K562 (cell line): ENCODE data around the gene GEMIN4. TPM values are rescaled to one million over a fixed set of nuclear protein-coding genes. Genes with fewer than 3 reads are reported as not detected.

Experiments used
- ATF7 ChIP-seq: fragments of 450-650 bp; IDR thresholded peaks from 2 replicates; pipeline ENCODE4 v1.7.1; 2014; ENCODE audit warnings: mild to moderate bottlenecking, moderate library complexity
- CHD2 ChIP-seq: IDR thresholded peaks from 2 replicates; pipeline ENCODE4 v1.6.1; 2011; ENCODE audit warnings: low read depth, low read length
- CREB1 ChIP-seq, 2 experiments: sonication (generic) in 1 of 2; formaldehyde crosslinking in 1 of 2; IDR thresholded peaks; 2 replicates each; pipeline versions ENCODE4 v1.6.1 to v1.8.0; 2012 to 2022; ENCODE audit warnings: inconsistent platforms in 1 of 2, mild to moderate bottlenecking in 1 of 2, missing genetic modification reagents in 1 of 2, moderate library complexity in 1 of 2
- E2F5 ChIP-seq: sonication (generic); formaldehyde crosslinking; IDR thresholded peaks from 2 replicates; pipeline ENCODE4 v1.8.0; 2022; ENCODE audit warnings: mild to moderate bottlenecking, missing genetic modification reagents
- E2F6 ChIP-seq, 2 experiments: IDR thresholded peaks; 2 replicates each; pipeline ENCODE4 v1.6.1; 2011; ENCODE audit warnings: borderline replicate concordance in 1 of 2, control low read depth in 1 of 2, low read depth in 1 of 2, low read length in 1 of 2, mild to moderate bottlenecking in 1 of 2, mixed read lengths in 1 of 2, moderate library complexity in 1 of 2; ENCODE audit not compliant: insufficient read depth in 1 of 2, insufficient read length in 1 of 2, poor library complexity in 1 of 2, severe bottlenecking in 1 of 2; ENCODE audit errors: extremely low read depth in 1 of 2
- EP400 ChIP-seq: fragments of 450-650 bp; IDR thresholded peaks from 2 replicates; pipeline ENCODE4 v1.6.1; 2017; ENCODE audit warnings: antibody characterized with exemption, mild to moderate bottlenecking, moderate library complexity
- FOXA3 ChIP-seq, 2 experiments: fragments of 450-650 bp in 1 of 2; sonication (generic) in 1 of 2; formaldehyde crosslinking; IDR thresholded peaks in 1 of 2; conservative IDR thresholded peaks in 1 of 2; 2 replicates each; pipeline versions ENCODE4 v1.4.0 to v1.8.0; 2020 to 2022; ENCODE audit warnings: mild to moderate bottlenecking in 2 of 2, missing genetic modification reagents in 1 of 2
- POLR2G ChIP-seq: fragments of 200-400 bp; formaldehyde crosslinking; IDR thresholded peaks from 2 replicates; pipeline ENCODE4 v1.6.1; 2017; ENCODE audit warnings: low read depth, mild to moderate bottlenecking, antibody characterized with exemption, low read length, moderate library complexity
- SMARCA5 ChIP-seq: fragments of 450-650 bp; IDR thresholded peaks from 2 replicates; pipeline ENCODE4 v1.6.1; 2016
- SP2 ChIP-seq: IDR thresholded peaks from 2 replicates; pipeline ENCODE4 v1.6.1; 2011; ENCODE audit warnings: mild to moderate bottlenecking, low read depth, low read length, moderate library complexity; ENCODE audit not compliant: poor library complexity, severe bottlenecking; ENCODE audit errors: extremely low read depth
- TAF1 ChIP-seq: IDR thresholded peaks from 2 replicates; pipeline ENCODE4 v1.6.1; 2011; ENCODE audit warnings: mild to moderate bottlenecking, low read length, moderate library complexity; ENCODE audit not compliant: insufficient read depth, control insufficient read depth, severe bottlenecking; ENCODE audit errors: extremely low read depth
- THAP12 ChIP-seq: fragments of 250-450 bp; sonication (Bioruptor Pico); IDR thresholded peaks from 2 replicates; pipeline ENCODE4 v1.9.0; 2021; ENCODE audit warnings: mild to moderate bottlenecking, inconsistent platforms
- TOE1 ChIP-seq, 2 experiments: fragments of 450-650 bp in 1 of 2; sonication (generic) in 1 of 2; formaldehyde crosslinking in 1 of 2; IDR thresholded peaks; 2 replicates each; pipeline versions ENCODE4 v1.7.1 to v1.8.0; 2016 to 2022; ENCODE audit warnings: borderline replicate concordance in 2 of 2, mild to moderate bottlenecking in 2 of 2, antibody characterized with exemption in 1 of 2, inconsistent platforms in 1 of 2, low read depth in 1 of 2, missing genetic modification reagents in 1 of 2, moderate library complexity in 1 of 2
- U2AF1 ChIP-seq: fragments of 200-400 bp; formaldehyde crosslinking; optimal IDR thresholded peaks from 2 replicates; pipeline ENCODE3; 2017; ENCODE audit warnings: mild to moderate bottlenecking, low read depth, low read length, moderate library complexity
- ZNF592 ChIP-seq: fragments of 450-650 bp; IDR thresholded peaks from 2 replicates; pipeline ENCODE4 v1.6.1; 2017; ENCODE audit warnings: antibody characterized with exemption, mild to moderate bottlenecking
- ZNF75A ChIP-seq: fragments of 450-650 bp; formaldehyde crosslinking; IDR thresholded peaks from 2 replicates; pipeline ENCODE4 v1.4.0; 2020; ENCODE audit warnings: mild to moderate bottlenecking
- polyA plus RNA-seq, 8 experiments: library from polyadenylated mRNA; depleted of rRNA in 4 of 8; stranded (reverse) in 5 of 8; unstranded in 3 of 8; fragments of >200 nt; fragmentation: Nextera tagmentation in 2 of 8; fragmentation: Illumina TruSeq in 1 of 8; extraction: Ambion mirVana in 2 of 8; extraction: Trizol in 1 of 8; gene quantifications; 2 replicates each; pipeline versions ENCODE4 v1.2.1 to v1.2.3, GENCODE V29; 2011 to 2014; ENCODE audit warnings: inconsistent platforms in 1 of 8, missing spikeins in 1 of 8
- total RNA-seq, 7 experiments: library from RNA; depleted of rRNA in 6 of 7; stranded (reverse); fragments of >200 nt in 6 of 7; fragmentation: Illumina TruSeq in 2 of 7; extraction: Trizol in 2 of 7; gene quantifications; 2 replicates each; pipeline versions ENCODE4 v1.2.1 to v1.2.3, GENCODE V29; 2011 to 2021; ENCODE audit warnings: low replicate concordance in 1 of 7

The GEMIN4 gene
- total and polyA plus RNA-seq, 9 of the 15 experiments (the other 6 are each of a cell fraction or from before 2014, with no cell fraction given) = 1.8 to 42.5 (median 10.8) TPM

- TF ChIP-seq TOE1 (IDR thresholded peaks at IDR 0.05; ENCODE audit: borderline replicate concordance) (0 out of 2 replicates have a peak, but pooled peaks have one; percentile 19), TOE1 (CRISPR knock-in tag; IDR thresholded peaks at IDR 0.05; ENCODE audit: borderline replicate concordance, low read depth) (no peak), ZNF75A (CRISPR knock-in tag) (no peak), TAF1 (peak; percentile 42), THAP12 (peak; percentile 64; the same call in 1 of the 2 replicates), ATF7 (0 out of 2 replicates have a peak, but pooled peaks have one; percentile 24), SP2 (no peak), U2AF1 (peak; percentile 48), CHD2 (peak; percentile 22; the same call in 1 of the 2 replicates), SMARCA5 (no peak), POLR2G (peak; percentile 88), E2F5 (CRISPR knock-in tag) (peak; percentile 42; the same call in 1 of the 2 replicates), E2F6 (IDR thresholded peaks at IDR 0.05; ENCODE audit: borderline replicate concordance in 1 of 2, extremely low read depth in 1 of 2, insufficient read depth in 1 of 2, insufficient read length in 1 of 2, low read depth in 1 of 2, low read length in 1 of 2, poor library complexity in 1 of 2, severe bottlenecking in 1 of 2) (peak in 1 of 2 experiments; percentile 91), EP400 (peak; percentile 59), ZNF592 (peak; percentile 27; the same call in 1 of the 2 replicates), FOXA3 (CRISPR knock-in tag; conservative IDR thresholded peaks at IDR 0.05 in 1 of 2, IDR thresholded peaks at IDR 0.05 in 1 of 2) (no peak; a peak in 1 of 4 replicates), CREB1 (IDR thresholded peaks at IDR 0.05) (0 out of 2 replicates have a peak, but pooled peaks have one; percentile 19), CREB1 (CRISPR knock-in tag; IDR thresholded peaks at IDR 0.05) (no peak; the same call in 1 of the 2 replicates)
Measured at GRCh38 chr17:752002-752619, at the start of gene GEMIN4 (continued).
